HG03280 (cell line): ENCODE results near the gene SPATA6L.
A peak's percentile ranks its signal among the peaks of the same experiment; 100 is the strongest.
"Not testable (repeated sequence)": the region's sequence is repeated elsewhere in the genome, so short reads cannot be mapped to it uniquely, and the experiment has no call there.

ENCODE experiments used
- ATAC-seq: cut with Tn5 transposase; IDR thresholded peaks from one replicate; pipeline ENCODE4 v1.9.1; 2021; ENCODE audit warnings: mild to moderate bottlenecking, moderate library complexity; ENCODE audit not compliant: unreplicated experiment

Gene SPATA6L

DNA sequence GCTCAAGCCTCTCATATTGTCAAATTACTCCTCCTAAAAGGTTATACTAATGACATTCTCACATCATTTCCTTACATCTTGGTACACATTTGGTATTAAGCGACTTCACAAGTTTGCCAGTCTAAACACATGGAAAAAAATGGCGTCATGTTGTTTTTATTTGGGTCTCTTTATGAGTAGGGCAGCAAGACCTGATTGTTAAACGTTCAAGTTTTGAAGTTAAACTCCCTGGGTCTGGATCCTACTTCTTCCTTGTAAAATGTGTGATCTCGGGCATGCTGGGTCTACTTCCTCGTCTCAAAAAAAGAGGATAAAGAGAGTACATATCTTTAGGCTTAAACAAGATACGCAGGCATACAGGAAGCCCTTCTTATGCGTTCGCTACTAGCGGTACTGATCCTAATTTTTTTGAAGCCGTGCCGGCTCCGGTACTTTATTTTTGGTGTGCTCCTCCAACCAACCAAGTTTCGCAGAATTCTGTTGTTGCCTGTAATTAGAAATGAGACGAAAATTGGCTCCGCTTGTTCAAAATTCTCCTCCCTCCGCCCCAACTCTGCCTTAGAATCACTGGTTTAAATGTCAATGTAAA lies 12.5 kb upstream of the SPATA6L start:
- peak; percentile 14 for ATAC-seq

DNA sequence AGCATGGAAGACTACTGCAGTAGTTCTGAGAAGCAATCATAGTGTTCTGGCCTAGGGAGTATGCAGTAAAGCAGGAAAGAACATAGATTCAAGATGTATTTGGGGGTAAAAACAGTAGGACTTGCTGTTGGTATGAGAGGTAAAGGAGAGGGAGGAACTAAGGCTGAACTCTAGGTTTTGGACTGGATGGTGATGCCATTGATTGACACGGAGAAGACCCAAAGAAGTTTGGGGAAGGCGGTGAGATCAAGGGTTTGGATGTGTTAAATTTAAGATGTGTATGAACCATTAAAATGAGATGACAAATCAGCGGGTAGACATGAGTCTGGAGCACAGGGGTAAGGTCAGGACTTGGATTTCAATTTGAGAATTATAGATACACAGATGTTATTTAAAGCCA lies 11.1 kb upstream of the SPATA6L start:
- no peak for ATAC-seq

DNA sequence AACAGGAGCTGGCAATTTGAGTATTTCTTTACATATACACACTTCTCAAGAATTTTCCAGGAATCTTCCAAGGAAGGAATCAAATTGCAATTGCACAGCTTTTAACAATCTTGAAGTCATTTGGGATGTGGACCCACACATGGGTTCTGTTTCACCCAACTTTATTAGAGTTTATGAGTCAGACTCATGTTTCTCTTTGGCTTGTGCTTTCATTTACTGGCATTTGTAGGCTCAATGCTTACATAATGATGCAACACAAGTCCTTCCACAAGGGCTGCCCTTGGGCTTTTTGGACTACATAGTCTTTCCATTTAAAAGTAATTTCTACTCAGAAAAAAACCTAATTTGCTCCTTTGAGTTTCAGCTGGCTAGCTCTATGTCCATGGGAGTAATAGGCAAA lies 8.5 kb upstream of the SPATA6L start:
- no peak for ATAC-seq

DNA sequence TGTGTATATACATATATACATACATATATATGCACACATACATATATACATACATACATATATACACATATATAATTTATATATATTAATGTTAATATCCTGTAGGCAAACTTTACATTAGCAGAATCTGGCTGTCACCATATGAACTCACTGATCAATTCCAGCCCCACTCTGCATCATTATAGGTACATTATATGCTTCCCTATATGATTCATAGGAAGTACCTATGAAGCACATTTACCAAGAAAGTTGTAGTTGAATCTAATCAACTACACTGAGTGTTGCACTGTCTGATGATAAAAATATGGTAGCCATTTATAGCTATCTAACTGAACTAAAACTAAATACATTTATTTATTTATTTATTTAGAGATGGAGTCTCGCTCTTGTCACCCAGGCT lies 5.5 kb upstream of the SPATA6L start:
- no peak for ATAC-seq

DNA sequence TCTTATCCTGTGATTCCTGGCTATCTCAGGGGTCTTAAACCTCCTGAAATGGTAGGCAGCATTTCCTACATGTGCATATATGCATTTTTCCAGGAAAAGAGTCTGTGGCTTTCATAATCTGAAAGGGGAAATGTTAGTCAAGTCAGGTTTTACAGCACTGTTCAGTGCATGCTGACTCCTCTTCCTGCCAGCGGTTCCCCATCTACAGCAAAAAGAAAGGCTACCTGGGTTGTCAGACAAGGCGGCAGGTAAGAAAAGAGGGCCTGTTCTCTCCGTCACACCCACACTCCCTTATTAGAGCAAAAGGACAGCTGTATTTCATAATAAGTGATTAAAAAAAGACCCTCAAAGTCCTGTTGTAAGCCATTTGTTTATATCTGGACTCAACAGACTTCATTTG lies 4.3 kb upstream of the SPATA6L start:
- no peak for ATAC-seq

DNA sequence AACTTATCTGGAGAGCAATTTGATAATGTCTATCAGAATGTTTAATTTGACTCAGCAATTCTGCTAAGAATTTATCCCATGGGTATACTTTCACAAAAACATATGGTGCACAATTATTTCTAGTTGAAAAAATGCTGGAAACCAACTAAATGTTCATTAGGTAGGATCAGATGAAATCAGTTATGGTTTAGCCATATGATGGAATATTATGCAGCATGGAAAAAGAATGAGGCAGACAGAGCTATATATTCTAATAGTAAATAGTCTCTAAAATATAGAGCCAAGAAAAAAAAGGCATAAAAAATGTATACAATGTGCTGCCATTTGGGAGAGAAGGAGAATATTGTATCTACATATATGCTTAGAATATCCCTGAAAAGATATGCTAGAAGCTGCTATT lies 3.6 kb upstream of the SPATA6L start:
- ATAC-seq: no peak

DNA sequence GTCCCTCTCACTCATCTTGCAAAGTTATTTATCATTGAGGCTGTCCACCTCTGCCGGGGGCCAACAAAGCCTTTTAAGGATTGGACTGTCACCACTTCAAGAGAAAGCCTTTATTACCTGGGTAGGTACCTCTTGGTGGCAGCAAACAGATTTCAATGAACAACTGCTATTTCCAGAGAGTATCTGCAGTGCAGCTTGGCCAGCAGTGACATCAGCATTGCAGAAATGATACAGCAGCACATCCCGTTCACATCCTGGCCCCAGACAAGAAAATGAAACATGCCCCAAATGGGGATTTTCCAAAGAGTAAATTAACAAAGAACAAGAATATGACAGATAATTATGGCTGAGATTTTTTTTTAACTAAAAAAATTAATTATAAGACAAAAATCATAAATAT lies 2.3 kb upstream of the SPATA6L start:
- no peak for ATAC-seq

DNA sequence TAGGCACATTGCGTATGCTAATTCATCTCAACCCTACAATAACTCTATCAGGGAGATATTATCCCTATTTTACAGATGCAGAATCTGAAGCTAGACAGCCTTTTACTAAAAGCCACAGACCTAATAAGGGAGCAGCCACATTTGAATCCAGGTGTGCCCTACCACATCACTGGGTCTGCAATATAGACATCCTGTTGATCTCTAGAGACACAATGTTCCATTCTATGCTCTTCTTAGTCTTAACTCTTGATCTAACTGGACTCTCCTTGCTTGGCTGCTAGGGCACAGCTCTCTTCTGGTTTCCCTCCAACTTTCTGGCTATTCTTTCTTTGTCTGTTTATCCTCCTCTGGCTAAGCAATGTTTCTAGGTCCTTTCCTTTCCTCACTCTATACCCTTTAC lies 1.4 kb upstream of the SPATA6L start:
- ATAC-seq: no peak

DNA sequence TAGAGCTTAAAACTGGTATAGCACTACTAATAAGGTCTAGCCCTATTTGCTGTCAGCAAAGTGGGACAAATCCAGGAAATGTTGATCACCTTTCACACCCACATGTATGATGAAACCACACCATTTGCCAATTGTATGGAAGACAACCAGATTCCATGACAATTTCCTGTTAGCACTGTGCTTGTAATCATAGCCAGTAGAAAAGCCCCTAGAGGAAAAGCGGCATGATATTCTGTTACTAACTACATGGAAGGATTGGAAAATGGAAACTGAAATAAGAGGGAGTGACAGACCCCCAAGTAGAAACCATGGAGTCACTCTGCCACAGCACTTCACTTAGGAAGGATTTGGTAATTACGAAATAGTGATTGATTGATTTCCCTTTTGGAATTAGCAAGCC lies 923 bp downstream of the SPATA6L start:
- ATAC-seq: no peak

DNA sequence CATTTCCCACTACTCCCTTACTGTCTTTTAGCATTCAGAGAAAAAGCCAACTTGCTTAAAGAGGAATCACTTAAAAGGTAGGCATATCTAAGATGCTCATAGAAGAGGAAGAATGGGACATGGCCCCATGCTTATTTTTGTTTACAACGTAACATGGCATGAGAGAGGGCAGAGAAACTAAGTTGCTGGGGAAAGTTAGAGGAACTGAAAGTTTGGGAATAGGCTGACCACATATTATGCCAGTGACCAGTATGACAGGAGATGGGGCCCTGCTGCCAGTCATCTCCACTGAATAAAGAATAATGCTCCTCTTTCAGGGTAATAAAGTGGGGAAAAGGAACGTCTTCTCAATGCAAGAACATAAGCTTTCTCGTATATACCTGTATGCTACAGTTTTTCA lies 2.3 kb downstream of the SPATA6L start:
- ATAC-seq: no peak

DNA sequence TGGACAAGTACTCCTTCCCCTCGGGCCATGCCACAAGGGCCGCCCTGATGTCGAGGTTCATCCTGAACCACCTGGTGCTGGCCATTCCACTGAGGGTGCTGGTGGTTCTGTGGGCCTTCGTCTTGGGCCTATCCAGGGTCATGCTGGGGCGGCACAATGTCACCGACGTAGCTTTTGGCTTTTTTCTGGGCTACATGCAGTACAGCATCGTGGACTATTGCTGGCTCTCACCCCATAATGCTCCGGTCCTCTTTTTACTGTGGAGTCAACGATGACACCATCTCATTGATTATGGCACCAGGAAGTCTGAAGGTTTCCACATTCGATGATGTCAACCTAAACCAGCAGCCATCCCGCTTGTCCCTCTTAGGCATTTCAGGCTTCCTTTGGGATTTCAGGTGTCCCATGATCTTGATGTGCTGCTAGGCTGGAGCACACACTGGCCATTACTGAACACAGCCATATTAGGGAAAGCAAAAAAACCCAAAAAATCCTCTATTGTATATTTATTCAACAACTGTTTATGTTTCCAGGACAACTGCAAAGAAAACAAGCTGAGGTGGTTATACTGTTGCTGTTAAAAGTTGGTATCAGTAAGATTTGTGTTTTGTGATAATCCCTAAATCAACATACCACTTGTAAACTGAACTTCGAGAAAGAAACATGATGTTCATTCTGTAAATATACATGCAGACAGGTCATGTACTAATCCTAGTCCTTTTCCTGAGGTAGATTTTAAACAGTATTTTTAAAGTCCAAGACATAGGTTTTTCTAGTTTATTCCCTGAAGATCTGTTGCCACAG lies 3.1 kb downstream of the SPATA6L start:
- peak; percentile 8 for ATAC-seq

DNA sequence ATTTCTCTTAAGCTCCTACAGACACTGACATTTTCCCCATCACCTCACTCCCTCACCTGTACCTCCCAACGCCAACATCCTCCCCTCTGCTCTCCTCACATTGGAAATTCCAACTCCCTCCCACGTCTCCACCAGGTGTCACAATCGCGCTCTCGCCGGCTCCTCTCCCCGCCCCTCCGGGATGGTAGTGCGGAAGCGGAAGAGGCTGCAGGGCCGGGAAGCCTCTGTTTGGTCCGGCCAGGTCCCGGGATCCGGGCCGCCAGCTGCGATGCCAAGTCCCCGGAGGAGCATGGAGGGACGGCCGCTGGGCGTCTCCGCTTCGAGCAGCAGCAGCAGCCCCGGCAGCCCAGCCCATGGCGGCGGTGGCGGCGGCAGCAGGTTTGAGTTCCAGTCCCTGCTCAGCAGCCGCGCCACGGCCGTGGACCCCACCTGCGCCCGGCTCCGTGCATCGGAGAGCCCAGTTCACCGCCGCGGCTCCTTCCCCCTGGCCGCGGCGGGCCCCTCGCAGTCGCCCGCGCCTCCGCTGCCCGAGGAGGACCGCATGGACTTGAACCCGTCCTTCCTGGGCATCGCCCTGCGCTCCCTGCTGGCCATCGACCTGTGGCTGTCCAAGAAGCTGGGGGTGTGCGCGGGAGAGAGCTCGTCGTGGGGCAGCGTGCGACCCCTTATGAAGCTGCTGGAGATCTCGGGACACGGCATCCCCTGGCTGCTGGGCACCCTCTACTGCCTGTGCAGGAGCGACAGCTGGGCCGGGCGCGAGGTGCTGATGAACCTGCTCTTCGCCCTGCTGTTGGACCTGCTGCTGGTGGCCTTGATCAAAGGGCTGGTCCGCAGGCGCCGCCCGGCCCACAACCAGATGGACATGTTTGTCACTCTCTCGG lies 3.9 kb downstream of the SPATA6L start, which contains the start of gene PLPP6:
PLPP6 (plus strand) TSS at position 187 of the 881 bp plus-strand sequence; CDS start at position 269, 82 bp downstream.
- ATAC-seq: peak; percentile 81

DNA sequence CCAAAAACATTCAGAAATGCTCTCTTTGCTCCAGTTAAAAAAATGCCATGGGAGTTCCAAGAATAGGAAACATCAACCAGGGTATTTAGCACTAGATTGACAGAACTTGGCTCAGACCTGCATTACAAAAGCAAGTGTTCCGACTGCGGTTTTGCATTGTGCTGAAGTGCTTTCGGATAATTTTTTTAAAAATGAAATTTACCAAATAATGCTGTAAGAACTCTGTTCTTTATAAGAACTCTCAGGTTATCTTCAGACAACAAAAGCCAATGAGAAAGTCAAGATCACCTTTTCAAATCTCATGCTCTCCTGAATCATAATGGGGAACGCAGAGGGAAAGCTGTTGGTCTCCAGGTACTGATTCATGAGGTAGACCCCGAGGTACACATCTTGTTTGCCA lies 4.7 kb downstream of the SPATA6L start:
- ATAC-seq: no peak

DNA sequence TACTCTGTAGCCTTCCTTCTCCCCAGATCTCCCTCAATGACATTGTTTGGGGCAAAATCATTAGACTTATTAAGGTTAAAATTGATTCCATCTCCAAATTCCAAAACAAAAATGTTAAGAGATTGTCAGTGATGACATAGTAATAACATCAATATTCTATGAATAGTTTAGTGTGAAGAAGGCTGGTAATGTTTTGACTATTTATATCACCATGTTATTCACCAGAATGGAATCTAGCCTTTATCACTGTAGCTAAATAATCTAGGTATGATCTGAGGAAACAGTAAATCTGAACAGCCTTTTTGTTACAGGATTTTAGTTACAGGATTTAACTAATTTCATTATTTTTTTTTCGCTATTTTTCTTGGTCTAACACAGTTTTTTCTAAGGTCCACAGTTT lies 5.1 kb downstream of the SPATA6L start:
- no peak for ATAC-seq

DNA sequence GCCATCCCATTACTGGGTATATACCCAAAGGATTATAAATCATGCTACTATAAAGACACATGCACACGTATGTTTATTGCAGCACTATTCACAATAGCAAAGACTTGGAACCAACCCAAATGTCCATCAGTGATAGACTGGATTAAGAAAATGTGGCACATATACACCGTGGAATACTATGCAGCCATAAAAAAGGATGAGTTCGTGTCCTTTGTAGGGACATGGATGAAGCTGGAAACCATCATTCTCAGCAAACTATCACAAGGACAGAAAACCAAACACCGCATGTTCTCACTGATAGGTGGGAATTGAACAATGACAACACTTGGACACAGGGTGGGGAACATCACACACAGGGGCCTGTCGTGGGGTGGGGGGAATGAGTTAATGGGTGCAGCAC lies 5.6 kb downstream of the SPATA6L start:
- ATAC-seq: not testable (repeated sequence)

DNA sequence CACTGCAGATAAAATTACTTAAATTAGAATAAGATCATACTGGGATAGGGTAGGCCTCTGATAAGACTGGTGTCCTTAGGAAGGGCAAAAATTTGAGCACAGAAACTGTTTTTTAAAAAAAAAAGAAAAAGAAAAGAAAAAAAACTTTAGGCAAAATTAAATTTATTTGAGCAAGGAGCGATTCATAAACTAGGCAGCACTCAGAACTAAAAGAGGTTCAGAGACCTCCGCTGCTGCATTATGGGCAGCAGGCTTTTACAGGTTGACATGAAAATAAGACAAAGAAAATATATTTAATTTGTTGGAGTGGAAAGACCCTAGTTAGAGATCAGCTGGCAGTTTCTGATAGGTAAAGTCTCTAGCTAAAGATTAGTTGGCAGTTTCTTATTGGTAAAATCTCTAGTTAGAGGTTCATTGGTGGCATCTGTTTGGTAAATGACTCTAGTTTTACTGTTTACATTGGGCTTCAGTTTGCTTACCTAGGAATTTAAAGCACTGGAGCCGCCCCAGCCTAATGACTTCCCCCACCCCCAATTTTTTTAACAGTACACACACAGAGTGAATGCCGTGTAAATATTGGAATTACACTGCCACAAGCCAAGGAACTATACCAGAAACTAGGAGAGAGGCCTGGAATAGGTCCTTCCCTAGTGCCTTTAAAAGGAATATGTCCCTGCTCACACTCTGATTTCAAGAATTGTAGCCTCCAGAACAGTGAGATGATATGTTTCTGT lies 8.7 kb downstream of the SPATA6L start:
- no peak for ATAC-seq

DNA sequence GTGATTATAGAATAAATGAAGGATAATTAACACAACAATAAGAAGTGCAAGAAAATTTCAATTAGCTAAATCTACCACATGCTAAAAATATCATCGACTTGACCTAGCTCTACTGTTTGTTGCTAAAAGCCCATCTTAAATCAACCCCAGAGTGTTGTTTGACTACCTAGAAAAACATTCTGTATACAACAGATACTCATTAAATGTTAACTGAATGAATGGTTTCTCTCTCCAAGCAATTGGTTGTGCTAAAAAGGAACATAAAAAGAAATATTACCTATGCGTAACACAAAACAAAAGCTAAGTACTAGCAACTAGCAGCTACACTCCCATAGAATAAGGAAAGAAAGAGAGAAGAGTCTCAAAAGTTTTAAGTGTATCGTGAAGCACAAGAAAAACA lies 9.7 kb downstream of the SPATA6L start:
- no peak for ATAC-seq

DNA sequence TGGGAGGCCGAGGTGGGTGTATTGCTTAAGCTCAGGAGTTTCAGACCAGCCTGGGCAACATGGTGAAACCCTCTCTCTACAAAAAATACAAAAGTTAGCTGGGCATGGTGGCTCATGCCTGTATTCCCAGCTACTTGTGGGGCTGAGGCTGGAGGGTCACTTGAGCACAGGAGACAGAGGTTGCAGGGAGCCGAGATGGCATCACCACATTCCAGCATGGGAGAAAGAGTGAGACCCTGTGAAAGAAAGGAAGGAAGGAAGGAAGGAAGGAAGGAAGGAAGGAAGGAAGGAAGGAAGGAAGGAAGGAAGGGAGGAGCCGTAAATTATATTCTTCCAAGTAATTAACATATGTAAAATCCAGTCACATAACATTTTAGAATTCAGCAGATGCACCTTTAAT lies 10.1 kb downstream of the SPATA6L start:
- ATAC-seq: not testable (repeated sequence)

DNA sequence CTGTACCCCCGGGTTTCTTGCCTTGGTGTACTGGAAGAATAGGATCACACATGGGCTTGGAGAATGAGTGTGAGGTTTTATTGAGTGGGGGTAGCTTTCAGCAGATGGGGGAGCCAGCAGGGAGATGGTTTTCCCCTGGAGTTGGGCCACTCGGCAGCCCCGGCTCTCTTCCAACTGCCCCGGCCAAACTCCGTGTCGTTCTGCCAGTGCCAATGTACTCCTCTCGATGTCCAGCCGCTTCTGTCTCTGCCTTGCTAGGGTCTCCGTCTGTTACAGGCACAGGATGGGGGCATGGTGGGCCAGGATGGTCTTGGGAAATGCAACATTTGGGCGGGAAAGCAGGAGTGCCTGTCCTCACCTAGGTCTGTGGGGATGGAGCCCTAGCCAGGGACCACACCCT lies 11.7 kb downstream of the SPATA6L start:
- no peak for ATAC-seq

DNA sequence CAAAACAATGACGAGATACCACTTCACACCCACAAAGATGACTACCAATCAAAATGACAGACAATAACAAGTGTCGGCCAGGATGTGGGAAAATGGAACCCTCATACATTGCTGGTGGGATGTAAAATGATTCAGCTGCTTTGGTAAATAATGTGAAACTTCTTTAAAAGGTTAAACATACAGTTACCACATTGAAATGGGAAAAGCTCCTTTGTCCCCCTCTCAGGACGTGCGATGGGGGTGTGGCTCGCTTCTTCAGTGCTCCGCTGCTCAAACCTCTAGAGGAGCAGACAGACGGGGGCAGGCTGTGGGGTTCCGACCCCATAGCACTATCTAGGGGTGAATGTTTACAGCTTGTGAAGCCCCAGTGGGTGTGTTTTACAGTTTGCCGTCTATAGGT lies 12.2 kb downstream of the SPATA6L start:
- ATAC-seq: no peak

DNA sequence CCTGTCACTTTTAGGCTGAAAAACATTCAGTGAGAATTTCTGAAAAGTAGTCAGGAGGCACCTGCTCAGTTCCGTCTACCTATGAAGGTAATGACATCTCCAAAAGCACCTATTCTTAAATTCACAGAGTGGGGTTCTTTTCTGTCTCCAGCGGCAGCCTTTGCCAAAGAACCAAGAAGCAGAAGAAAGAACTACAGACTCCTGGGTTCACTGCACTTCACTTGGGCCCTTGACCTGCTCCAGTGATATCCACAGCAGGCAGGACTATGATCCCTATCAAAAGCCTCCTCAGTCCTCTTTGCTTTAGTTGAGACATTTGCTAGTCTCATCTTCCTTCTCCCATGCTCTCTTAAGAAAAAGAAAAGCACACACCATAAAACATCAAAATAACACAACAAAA lies 23.9 kb downstream of the SPATA6L start:
- no peak for ATAC-seq
